NK-92 (cell line): ENCODE data around the gene AGMO.

Source experiments
- DNase-seq: peaks from one replicate; lab custom pipeline; 2025; ENCODE audit not compliant: unreplicated experiment; lab: John Stamatoyannopoulos, UW

The AGMO gene

DNA sequence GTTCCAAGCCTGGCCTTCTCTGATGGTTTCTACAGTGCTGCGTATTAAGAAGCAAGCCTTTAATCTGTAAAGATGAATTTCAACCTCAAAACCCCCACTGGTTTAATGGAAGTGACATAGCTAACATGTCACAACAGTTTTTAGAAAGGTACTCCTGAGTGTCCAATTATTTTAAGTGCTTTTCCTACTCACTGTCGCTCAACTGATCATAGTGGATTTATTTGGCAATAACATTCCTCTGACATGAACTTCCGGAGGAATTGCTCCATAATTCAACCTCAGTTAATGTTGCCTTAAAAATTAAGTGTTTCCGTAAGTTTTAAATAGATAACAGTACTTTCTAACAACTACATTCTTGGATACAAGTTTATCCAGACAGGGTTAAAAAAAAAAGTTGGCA lies 57.5 kb downstream of the AGMO start:
- no peak for DNase-seq

DNA sequence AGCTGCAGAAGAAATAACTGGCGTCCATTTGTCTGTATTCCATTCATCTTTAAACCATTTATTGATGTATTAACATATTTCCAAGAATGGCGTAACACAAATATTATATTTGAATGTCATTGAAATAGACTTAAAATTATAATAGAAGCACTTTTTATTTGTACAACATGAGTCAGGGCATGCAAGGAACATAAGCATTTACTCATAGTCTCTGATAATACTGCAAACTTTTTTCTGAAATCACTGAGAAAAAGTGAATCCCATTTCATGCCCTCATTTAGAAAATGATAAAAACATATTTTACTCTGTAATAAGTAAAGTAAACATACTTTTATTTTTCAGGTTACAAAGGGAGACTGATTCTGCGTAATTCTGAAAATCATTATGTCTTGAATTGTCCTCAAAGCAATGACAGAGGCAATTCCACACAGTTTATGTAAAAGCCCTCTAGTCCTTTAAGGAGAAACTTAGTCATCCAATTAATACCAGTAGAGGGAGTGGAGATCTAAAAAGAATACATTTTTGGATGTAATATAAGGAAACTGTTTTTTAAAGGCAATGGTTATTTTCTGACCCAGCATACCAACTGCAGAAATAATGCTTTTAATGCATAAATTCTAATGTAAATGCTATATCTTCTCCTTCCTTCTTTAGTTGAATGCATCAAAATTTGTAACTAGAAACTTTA lies 58.1 kb downstream of the AGMO start:
- no peak for DNase-seq

- DNase-seq: no peak
These were observed 63.4 kb downstream of the AGMO start for GRCh38 chr7:15498465-15498864.

- DNase-seq: no peak
These were observed 66.6 kb downstream of the AGMO start for GRCh38 chr7:15495170-15495569.

GRCh38 chr7:15494711-15495110 lies 67.1 kb downstream of the AGMO start:
- no peak for DNase-seq

DNA sequence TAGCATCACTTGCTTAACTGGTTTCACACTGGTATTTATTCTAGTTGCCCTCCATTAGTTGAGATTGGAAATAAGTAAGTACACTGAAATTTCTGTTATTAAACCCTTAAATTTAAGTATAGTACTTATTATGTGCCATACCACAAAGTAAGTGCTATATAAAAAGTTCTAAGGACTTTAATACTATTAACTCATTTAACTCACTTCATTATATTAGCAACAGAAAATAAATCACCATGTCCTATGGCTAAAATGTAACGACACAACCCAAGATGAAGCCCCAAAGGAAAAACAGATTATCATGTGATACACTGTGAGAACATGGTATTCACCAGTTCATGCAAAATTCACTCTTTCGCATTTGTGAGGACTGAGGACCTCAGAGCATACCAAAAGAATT lies 70.5 kb downstream of the AGMO start:
- DNase-seq: no peak

DNA sequence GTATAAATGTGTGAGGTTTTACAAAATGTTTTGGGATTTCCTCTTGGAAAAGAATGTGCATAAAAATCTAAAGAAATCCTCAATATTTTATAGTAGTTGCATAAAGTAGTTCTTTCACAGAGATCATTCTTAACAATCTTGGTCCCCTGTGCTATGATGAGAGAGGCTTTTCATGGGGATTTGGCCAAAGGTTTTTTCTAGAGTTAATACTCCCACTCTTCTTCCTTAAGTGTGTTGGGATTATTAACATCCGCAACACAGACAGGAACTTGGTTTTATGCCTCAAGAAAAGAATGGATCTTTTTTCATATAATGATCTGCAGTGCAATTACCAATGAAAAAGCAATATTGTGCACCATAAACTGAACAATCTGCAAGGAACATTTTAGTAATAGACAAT lies 71.5 kb downstream of the AGMO start:
- DNase-seq: no peak

DNA sequence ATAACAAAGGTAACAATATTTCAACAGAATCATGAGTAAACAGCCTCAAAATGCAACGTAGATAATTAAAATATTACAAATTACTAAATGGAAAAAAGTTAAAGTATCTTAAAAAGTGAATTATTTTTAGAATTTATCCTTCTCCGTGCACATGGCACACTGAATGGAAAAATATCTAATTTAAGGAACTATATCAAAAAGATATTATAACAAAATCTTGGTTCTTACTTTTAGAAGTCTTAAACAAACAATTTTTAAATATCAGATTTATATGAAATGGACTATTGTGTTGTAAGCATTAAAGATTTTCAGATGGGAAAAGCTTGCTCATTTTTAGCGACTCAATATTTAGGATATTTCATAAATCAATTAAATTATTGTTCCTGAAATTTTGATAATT lies 72.0 kb downstream of the AGMO start:
- DNase-seq: no peak

DNA sequence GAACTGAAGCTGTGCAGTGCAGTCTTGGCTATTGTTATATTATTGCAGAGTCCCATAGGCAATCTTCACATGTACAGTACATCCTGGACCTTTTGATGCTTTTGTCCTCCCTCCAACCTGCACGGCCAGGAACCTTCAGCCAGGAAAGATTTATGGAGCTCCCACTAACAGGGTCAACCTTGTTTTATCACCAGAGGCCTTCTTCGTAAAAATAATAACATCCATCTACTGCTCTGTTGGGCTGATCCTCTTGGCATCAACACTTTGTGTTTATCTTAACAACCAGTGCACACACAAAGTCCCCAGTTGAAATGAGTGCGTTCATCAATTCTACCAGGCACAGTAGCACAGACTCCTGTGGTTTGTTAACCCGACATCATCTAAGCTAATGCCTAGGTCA lies 72.4 kb downstream of the AGMO start:
- DNase-seq: no peak

DNA sequence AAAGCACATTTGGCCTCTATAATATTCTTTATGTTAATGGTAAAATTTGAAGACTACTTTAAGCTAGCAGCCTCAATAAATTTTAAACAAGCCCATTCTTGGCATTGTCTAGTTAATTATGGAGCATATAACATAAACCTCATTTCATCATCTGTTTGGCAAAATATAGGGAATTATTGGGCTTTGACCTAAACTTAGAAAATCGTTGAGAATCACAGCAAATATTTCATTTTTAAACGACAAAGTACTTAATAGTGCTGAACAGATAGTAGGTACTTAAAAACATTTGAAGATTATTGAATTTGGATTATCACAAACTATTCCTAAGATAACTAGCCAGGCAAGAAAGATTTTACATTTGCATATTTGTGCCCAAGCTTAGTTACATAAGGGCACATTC lies 73.4 kb downstream of the AGMO start:
- no peak for DNase-seq

GRCh38 chr7:15487896-15488295 lies 73.9 kb downstream of the AGMO start:
- no peak for DNase-seq

DNA sequence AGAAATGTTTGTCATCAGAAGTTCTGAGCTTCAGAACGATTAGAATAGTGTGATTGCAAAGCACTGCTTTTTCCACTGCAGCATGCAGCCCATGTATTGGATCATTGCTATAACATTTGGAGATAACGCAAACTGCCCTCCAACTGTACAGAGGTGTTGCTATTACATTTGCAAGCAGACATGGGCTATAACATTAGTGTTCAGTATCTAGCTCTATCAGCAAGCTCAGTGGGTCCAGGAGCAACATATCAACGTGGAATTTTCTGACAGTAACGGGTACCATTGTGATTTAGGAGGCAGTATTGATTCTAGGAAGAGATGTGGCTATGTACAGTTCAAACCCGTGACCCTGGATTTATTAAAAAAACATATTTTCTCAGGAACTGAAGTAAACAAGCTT lies 75.8 kb downstream of the AGMO start:
- no peak for DNase-seq

- DNase-seq: no peak
These were observed 76.4 kb downstream of the AGMO start for GRCh38 chr7:15485431-15485830.

DNA sequence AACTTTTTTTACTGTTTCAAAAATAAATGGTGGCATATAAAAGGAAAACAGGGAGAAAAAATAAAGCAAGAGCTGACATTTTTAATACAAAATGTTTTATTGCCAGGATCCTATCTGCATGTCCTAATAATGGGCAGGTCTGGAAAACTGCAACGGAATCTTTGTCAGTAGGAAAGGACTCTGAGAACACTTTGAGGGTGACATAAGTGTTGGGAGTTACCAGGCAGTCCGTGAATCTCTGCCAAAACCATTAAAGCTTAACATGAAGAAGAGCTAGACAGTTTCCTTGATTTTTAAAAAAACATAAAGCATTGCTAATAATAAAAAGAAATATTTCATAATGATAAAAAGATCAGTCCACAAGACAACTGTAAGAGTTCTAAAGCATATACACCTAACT lies 80.7 kb downstream of the AGMO start:
- no peak for DNase-seq

DNA sequence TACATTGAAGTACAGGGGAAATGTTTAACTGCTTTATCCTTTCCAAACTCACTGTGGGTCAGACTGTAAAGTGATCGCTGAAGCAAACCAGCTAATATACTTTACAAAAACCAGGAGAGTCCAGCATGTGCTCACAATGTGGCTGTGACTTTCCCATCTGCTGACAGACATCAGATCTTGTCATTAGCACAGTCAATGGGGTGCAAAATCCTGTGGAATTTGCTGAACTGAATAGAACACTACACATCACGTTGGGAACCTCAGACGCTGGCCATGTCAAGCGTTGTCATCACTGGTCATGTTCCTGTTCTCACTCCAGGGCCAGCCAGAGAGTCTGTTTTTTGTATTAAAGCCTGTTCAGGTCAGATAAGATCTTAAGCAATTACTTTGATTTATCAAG lies 83.4 kb downstream of the AGMO start:
- no peak for DNase-seq

DNA sequence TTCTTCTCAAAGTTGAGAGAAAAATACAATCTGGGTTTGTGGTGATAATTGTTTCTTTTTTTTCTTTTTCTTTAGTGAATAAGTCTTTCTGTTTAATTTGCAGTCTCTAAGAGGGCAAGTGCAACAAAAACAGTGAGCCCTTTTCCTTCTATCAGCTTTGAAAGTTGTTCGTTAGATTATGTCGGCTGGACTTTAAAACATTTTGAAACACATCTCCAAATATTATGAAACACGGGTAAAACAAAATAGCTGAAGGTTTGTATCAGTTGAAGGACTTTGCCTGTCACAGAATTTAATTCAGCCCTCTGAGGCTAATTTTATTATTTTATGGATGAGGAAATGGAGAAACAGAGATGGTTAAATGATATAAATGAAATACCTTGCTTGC lies 85.3 kb downstream of the AGMO start:
- DNase-seq: no peak

- no peak for DNase-seq
These were observed 85.8 kb downstream of the AGMO start for GRCh38 chr7:15475808-15476530.

DNA sequence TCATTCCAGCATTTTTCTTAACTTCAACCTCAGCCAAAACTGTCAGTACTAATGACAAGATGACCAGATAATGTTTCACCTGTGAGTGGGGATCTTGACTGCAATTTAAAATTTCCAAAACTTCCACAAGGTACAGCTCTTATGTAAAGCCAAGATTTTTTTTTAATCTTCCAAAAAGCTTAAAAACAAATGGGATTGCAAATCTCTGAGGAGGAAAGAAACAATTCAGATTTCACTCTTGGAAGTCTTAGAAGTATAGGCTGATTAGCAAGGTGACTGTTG lies 90.2 kb downstream of the AGMO start:
- DNase-seq: no peak

DNA sequence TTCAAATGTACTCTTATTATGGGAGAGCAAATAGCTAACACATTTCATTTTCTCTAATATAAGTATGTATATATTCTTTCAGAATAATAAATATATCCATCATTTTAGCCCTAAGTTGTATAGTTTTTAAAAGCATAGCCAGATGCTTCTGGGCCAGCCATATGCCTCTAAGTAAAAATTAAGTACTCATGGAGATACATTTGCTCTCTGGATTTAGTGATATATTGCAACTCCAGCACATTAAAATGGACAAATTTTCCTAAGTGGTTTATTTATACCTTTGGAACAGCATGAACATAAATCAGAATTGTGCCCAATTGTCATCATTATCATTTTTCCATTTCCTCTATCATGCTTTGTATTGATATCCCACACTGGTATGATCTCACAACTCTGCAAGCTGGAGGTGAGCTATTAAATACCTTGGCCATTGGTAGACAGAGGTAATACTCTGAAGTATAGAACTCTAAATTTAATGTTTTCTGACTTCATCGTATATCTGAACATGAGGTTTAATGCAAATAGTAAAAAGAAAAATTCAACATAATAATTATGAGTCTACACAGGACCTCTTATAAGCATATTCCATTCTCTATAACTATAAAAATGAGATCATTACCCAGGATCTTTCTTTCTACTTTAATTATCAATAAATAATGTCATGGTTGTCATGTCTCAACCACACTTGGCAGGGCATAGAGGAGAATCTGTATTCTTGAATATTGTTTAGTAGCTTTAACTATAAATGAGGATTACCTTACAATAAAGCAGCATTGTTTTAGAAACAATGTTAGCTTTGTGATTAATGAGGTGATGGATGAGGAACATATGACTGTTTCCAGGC lies 90.8 kb downstream of the AGMO start:
- no peak for DNase-seq

GRCh38 chr7:15464667-15465121 lies 97.1 kb downstream of the AGMO start:
- DNase-seq: no peak

DNA sequence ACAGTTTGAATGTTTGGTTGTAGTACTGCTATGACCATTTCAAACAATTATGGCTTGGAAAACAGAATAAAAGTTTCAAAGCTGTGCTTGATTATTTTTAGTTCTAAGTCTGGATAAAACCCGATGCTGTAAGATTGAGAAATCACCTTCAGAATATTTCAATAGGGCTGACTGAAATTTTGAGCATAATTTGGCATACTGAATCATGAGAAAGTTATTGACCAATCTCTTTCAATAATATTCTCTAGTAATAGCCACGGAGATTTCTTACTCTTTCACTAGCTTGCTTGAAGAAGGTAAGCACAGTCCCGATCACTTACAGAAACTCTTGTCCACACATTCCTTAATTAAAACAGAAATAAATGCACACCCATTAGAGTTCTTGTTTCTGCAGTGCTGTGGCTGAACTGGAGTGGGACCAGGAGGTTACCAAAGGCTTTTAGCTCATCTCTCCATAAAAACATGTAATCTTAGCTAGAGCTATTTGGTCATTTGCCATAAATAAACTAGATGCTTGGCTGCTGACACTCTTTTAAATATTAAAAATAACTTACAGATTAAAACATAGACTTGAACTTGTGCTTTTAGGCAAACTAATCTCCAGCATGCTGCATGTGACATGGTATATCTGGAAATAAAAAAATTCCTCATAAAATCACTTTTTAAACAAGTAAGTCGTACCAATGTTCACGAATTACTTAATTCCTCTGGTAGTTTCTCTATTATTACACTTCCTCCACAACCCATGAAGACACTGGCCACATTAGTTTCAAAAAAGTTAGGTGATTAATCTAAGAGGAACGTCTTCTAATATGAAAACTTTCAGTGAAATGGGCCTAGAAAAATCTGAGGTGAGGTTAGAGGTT lies 97.8 kb downstream of the AGMO start:
- no peak for DNase-seq
